ENCODE data around the gene LY86.

DNA sequence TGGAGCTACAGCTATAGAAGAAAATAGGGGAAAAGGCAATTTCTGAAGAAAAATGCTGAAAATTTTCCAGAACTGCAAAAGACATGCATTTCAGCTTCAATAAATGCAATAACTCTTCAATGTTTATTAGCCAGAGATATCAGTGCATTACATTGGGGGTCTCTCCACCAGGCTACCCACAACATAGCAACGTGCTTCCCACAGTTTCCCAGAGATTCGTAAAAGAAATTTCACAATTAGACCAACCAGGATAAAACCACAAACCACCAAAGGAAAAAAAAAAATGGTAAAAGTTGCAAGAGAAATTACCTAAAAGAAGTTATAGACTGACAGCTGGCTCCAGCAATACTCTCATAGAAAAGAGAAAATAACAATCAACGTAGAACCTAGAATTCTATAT lies 16.0 kb downstream of the LY86 start:
- TF ChIP-seq POLR2A (IDR thresholded peaks at IDR 0.05; ENCODE audit: low read depth, low read length) (no peak), POLR2AphosphoS5 (IDR thresholded peaks at IDR 0.05; ENCODE audit: low read depth, low read length) (no peak), TAF1 (IDR thresholded peaks at IDR 0.05; ENCODE audit: low read depth, low read length) (no peak), SPI1 (IDR thresholded peaks at IDR 0.05; ENCODE audit: low read depth, low read length) (no peak)
